ENCODE data around the gene TRHDE.

TRHDE gene

GRCh38 chr12:72274931-72275330, 2.8 kb downstream of the TRHDE start:
- DNase-seq (ENCODE audit: low spot score), result peak; percentile 73

- DNase-seq (ENCODE audit: low spot score), result no peak
Observed at GRCh38 chr12:72275526-72275925, 3.4 kb downstream of the TRHDE start.

- DNase-seq (ENCODE audit: low spot score), result no peak
Observed at GRCh38 chr12:72276181-72276805, 4.1 kb downstream of the TRHDE start.

- no peak for DNase-seq (ENCODE audit: low spot score)
Observed at GRCh38 chr12:72277415-72277814, 5.2 kb downstream of the TRHDE start.

DNA sequence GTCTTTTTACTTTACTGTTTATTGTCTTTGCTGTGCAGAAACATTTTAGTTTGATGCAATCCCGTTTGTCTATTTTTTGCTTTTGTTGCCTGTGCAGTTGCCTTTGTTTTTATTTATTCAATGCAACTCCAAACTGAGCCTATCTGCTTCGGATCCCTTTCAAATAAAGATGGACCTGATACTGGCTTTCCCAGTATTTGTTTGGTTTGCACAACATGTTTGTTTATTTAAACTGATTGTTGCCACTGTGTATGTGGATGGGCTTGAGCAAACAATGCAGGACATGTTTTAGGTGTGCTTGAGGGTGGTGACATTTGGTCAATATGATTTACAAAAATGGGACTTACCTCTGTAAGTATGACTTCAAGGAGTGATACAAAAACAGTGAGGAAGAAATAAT, 6.7 kb downstream of the TRHDE start:
- no peak for DNase-seq (ENCODE audit: low spot score)

GRCh38 chr12:72281126-72281525, 9.0 kb downstream of the TRHDE start:
- DNase-seq (ENCODE audit: low spot score), result no peak

- no peak for DNase-seq (ENCODE audit: low spot score)
Observed at GRCh38 chr12:72282721-72283120, 10.6 kb downstream of the TRHDE start.

DNA sequence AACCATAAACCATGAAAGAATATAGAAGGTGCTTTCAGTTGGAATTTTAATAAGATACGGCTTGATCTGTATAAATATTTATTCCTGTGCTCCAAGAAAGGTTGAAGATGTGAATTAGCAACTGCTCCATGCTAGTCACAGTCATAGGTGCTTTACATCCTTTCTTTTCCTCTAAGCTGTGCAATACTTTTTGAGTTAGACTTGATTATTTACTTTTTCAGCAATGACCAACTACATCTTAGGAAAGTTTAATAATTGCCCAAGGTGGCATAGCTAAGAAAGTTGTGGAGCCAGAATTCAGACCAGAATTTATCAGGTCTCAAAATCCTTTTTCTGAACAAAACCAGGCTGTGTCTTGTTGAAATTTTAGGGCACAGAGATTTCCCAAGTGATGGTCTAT, 13.7 kb downstream of the TRHDE start:
- no peak for DNase-seq (ENCODE audit: low spot score)

GRCh38 chr12:72286526-72286925, 14.4 kb downstream of the TRHDE start:
- DNase-seq (ENCODE audit: low spot score), result no peak

GRCh38 chr12:72288436-72288835, 16.3 kb downstream of the TRHDE start:
- no peak for DNase-seq (ENCODE audit: low spot score)

- DNase-seq (ENCODE audit: low spot score), result no peak
Observed at GRCh38 chr12:72288911-72289310, 16.7 kb downstream of the TRHDE start.

DNA sequence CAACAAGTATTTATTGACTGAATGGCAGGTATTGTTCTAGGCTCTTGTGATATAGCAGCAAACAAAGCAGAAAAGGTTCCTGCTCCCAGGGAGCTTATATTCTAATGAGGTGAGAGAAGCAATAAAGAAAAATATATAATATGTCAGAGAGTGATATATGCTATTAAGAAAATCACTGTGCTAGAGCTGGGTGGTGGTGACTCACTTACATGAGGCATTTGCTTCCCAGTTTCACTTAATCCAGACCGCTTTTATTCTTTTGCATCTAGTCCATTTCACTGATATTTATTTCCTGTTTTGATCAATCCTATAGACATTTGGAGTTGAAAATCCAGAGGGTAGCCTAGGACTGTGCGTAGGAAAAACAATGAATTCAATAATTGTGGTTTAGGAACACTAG, 17.5 kb downstream of the TRHDE start:
- no peak for DNase-seq (ENCODE audit: low spot score)

DNA sequence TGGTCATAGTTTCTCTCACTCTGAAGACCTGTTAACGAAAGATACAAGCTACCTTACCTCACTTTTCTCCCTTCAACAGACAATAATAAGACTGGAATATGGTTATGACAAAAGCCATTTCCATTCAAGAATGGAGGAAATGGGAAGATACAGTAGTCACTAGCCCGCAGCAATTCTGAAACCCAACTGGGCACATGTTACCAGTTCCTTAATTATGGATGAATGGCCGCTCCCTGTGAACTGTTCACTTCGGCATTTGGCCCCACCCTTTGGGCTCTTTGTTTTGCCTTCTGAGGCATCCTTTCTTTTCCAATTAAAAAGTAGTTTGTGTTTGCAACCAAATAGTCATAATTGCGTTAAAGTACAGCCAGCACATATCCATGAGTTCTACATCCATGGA, 19.0 kb downstream of the TRHDE start:
- DNase-seq (ENCODE audit: low spot score), result no peak

DNA sequence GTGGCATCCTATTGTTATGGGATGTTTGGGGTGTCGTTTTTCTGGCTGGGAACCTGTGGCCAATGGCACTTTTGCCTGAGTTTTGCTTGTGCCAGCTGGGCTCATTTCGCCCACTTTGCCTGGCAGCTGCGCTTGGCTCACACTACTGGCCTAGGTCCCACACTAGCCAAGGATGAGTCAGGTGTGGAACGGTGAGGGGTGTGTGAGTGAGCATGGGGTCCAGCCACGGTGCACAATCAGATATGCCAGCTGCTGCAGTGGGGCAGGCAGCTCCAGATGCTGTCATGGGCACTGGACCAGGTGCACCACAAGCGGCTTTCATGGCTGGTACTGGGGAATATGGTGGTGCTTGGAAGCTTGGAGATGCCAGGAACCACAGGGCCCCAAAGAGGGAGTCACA, 21.5 kb downstream of the TRHDE start:
- no peak for DNase-seq (ENCODE audit: low spot score)

- no peak for DNase-seq (ENCODE audit: low spot score)
Observed at GRCh38 chr12:72295101-72295500, 22.9 kb downstream of the TRHDE start.

- no peak for DNase-seq (ENCODE audit: low spot score)
Observed at GRCh38 chr12:72295744-72296143, 23.6 kb downstream of the TRHDE start.

DNA sequence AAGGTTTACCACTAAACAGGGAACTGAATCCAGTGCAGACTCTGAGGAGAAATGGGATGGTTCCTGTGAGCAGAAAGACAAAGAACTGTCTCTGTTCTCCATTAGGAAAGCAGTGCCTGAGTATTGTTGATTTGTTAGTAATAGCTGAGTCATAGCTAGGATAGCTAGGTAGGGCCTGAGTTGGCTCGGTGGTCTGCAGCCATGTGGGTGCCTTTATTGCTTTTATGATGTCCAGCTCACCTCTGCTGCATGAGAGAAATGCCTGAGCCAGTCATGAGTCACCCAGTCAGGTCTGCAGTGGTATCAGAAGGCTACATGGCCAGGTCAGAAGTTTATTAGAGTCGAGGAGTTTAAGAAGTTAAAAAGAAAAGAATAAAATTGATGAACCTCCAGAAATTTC, 24.2 kb downstream of the TRHDE start:
- DNase-seq (ENCODE audit: low spot score), result no peak

DNA sequence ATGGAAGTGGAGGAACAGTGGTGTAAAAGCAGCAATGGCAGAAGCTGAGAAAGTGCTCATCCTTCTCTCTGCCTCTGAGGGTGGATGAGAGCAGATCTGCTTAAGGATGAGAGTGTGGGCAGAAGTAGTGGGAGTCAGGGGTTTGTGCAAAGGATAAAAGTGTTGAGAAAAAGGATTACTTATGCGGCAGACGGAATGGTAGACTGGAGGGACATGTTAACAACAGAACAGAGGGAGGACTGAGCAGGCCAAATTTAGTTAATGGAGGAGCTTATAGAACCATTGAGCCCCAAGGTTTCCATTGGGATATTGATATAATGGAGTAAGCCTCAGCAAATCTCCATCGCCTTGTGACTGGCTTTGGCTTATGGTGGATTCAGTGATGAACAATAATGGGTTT, 25.5 kb downstream of the TRHDE start:
- no peak for DNase-seq (ENCODE audit: low spot score)

DNA sequence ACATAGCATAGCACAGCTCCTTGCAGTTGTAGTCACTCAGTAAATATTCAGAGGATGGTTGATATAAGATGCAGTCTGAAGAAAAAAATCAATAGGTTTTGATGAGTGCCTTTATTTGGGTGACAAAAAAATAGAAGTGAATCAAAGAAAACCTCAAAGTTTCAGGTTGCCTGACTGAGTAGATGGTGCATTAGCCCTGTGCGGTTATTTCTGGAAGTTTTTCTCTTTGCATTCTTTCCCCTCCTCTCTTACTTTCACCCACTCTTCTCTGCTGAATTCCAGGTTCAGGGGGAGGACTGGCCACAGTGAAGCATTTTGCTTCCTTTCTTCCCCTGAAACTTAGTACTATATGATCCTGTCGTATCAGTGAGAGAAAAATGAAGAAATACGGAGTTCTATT, 28.6 kb downstream of the TRHDE start:
- DNase-seq (ENCODE audit: low spot score), result no peak

- DNase-seq (ENCODE audit: low spot score), result no peak
Observed at GRCh38 chr12:72304751-72305150, 32.6 kb downstream of the TRHDE start.

GRCh38 chr12:72307229-72307628, 35.1 kb downstream of the TRHDE start:
- DNase-seq (ENCODE audit: low spot score), result no peak

- no peak for DNase-seq (ENCODE audit: low spot score)
Observed at GRCh38 chr12:72311946-72312345, 39.8 kb downstream of the TRHDE start.

DNA sequence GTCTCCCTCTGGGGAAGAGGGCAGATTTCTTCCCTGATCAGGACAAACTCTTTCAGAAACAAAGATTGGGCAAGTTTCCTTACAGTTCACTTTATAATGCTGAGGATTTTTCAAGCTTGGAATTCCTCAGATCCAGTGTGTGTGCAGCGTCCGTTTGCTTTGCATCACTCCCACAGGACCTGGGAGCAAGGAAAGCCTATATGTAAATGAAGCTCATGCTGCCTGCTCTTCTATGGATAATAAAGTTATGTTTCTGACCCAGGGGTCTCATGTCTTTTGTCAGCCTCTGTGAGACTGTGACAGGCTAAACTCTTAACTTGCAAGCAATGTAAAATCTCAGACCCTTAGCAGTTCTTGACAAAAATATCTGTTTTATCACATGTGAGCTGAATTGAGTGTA, 41.6 kb downstream of the TRHDE start:
- DNase-seq (ENCODE audit: low spot score), result no peak

GRCh38 chr12:72315858-72316257, 43.7 kb downstream of the TRHDE start:
- DNase-seq (ENCODE audit: low spot score), result no peak

GRCh38 chr12:72318341-72318740, 46.2 kb downstream of the TRHDE start:
- DNase-seq (ENCODE audit: low spot score), result no peak

Measured in HuH-7.5 (cell line).